ENCODE results near the gene GNRH2.
"Not testable (repeated sequence)": the region's sequence is repeated elsewhere in the genome, so short reads cannot be mapped to it uniquely, and the experiment has no call there.

The GNRH2 gene, protein sequence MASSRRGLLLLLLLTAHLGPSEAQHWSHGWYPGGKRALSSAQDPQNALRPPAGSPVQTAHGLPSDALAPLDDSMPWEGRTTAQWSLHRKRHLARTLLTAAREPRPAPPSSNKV

DNA sequence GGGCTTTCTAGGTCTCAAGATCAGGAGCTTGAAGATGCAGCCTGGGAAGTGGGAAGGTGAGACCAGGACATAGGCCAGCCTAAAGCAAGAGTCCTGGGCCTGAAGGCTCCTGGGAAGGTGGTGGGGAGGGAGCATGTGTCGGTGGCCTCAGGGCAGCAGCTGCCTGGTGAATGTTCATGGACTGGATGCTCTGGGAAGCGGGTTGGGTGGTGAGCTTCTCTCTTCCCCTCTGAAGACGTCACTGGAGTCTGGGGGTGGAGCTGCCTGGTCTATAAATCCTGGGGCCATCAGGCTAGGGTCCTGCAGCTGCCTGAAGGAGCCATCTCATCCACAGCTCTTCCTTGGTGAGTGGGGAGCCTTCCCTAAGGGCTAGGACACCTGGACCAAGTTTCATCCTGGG is at the start of gene GNRH2:
GNRH2 (plus strand) TSS at position 301 of the 400 bp plus-strand sequence. CDS start 793 bp downstream, outside the sequence.
- no peak for DNase-seq (ENCODE audit: low spot score)

DNA sequence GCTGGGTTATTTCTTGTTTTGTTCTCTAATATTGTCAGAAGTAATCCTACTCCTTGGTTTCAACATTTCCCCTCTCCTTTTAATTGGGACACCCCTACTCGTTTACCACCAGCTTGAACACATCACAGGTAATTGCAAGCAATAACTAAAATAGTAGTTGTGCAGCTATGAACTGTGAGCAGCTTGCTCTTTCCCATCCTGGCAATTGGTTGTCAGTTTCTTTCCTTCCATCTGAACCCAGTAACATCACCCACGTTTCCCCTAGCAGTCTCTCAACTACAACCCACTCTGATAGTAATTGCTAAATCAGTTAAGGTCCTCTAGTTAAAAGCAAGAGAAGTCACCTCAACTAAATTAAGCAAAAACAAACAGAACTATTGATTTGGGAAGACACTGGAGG is 47.6 kb upstream of the GNRH2 start:
- no peak for DNase-seq (ENCODE audit: low spot score)

DNA sequence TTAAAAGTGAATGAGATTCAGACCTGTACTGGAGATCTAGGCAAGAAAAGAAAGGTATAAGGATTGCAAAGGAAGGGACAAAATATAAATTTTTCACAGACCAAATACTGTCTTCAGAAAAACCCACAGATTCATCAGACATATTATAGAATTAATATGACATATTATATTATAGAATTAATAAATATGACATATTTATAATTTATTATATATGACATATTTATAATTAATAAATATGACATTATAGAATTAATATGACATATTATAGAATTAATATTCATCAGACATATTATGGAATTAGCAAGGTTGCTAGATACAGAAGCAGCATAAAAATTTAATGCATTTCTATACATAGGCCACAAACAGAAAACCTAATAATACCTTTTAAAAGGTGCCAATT is 44.7 kb upstream of the GNRH2 start:
- no peak for DNase-seq (ENCODE audit: low spot score)

DNA sequence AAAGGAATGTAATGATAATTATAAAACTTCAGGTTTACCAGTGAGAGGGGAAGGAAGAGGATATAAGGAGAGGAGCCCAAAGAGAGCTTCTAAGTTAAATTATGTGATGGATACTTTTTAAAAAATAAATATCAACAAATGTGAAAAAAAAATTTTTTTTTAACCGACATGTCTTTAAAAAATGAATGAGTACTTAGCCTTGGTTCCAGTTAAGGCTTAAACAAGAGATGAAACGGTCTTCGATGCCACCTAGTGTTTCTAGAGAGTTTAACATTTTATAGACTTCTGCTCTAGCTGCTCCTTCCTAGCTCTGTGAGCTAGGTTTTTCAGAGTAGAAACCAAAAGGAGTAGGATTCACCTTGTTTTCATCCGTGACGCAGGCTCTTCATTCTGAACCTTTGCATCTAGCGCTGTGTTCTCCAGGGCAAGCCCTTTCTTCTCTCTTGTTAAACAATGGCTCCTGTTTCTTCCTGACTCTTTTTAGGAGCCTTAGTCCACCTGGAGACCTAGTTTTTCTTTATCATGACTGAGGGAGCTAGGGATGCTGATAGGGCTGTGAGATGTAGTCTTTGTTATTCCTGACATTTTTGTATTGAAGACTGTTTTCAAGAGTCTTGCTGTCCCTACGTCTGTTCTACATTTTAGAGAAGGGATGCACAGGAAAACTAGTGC is 42.4 kb upstream of the GNRH2 start:
- DNase-seq (ENCODE audit: low spot score) = peak; percentile 62

DNA sequence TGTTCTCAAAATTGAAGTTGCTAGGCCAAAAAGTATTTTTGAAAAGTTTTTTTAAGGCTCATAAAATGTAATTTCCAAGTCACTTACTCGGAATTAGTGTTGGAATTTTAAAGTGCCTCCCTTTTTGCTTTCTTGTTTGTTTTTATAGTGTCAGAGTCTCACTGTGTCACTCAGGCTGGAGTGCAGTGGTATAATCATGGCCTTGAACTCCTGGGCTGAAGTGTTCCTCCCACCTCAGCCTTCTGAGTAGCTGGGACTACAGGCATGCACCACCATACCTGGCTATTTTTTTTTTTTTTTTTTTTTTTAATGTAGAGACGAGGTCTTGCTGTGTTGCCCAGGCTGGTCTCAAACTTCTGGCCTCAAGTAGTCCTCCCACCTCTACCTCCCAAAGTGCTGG is 40.0 kb upstream of the GNRH2 start:
- no peak for DNase-seq (ENCODE audit: low spot score)

DNA sequence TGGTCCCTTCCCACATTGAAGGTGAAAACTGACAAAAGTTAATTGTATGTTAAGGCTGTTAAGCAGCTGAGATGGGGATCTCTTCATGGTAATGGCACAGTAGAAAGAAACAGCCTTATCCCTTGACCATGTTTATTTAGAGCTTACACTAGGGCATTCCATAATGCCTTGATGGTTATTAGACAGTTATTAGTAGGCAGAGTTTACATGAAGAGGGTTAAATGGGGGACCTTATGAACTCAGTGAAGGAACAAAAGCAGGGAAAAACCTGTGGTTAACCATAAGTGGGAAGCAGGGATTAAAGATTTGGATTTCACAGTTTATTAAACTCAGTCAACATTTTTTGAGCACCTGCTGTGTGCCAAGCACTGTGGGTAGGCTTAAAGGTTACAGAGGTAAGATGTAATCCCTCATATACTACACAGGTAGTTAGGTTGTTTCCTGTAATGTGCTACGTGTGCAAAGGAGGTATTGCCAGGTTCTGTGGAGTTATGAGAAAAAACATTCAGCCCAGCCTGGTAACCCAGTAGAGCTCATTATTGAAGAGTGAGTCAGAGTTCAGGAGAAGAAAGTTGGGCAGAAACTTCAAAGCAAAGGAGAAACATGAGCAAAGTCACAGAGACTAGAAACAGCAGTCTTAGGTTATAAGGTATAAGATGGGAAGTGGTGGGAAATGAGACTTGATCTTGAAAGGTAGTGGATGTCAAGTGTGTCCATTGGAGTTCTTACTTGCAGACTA is 32.3 kb upstream of the GNRH2 start:
- peak; percentile 85 for DNase-seq (ENCODE audit: low spot score)

DNA sequence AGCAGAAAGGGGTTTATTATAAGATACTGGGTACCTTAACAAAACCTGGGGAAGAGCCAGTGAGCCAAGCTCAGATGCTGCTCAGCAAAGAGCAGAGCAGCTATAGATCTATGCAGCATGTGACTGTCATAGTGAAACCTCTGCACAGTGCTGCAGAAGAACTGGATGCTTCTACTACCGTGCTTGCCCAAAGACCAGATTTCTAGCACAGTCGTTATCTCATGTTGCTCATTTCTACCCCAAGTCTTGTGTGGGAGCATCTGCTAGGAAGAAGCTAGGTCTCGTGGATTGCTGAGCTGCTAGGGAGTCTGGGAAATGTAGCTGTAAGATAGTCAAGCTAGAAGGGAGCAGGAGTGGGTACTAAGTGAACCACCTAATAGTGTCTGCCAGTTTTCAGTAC is 31.7 kb upstream of the GNRH2 start:
- peak; percentile 83 for DNase-seq (ENCODE audit: low spot score)

DNA sequence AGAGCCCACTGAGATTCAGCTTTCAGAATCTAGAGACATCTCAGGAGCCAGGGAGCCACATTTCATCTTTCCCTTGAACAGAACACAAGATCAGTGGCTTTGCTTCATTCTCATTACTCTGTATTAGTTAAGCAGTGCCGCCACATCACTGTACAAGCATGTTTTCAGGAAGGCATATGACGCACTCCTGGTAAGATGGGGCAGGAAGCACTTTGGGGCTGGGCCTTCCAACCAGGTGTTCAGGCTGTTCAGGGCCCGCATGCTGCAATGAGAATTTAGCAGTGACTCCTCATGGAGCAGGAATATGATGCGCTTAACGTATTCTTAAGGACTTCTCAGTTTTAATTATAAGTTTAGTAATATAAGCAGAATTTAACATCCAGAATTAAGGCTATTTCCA is 29.7 kb upstream of the GNRH2 start:
- no peak for DNase-seq (ENCODE audit: low spot score)

DNA sequence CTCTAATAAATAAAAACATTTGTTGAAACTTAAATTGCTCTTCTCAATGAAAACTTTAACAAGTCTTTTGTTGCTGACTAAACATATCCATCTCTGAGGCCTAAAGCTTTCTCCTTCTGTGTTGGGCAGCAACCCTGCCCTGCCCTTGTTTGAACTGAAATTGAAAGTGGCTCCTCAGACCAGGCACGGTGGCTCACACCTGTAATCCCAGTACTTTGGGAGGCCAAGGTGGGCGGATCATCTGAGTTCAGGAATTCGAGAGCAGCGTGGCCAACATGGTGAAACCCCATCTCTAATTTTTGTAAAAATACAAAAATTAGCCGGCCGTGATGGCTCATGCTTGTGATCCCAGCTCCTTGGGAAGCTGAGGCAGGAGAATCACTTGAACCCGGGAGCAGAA is 29.2 kb upstream of the GNRH2 start:
- peak; percentile 48 for DNase-seq (ENCODE audit: low spot score)

DNA sequence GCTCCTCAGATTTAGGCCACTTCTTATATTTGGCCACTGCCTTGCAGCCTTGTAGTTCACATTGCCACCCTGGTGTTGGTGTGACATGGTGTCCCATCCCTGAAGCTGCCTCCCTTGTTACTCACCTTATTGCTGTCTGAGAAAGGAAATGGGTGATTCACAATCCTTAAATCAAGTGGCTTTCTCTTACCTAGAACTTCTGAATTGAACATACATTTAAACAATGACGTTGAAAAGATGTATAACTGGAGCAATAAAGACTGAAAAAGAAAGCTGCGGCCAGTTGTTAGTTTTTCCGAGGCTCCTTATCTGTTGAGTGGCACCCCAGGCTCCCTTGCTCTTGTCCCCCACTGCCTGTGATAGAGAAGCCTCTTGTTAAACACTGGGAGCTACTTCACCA is 28.8 kb upstream of the GNRH2 start:
- peak; percentile 83 for DNase-seq (ENCODE audit: low spot score)

DNA sequence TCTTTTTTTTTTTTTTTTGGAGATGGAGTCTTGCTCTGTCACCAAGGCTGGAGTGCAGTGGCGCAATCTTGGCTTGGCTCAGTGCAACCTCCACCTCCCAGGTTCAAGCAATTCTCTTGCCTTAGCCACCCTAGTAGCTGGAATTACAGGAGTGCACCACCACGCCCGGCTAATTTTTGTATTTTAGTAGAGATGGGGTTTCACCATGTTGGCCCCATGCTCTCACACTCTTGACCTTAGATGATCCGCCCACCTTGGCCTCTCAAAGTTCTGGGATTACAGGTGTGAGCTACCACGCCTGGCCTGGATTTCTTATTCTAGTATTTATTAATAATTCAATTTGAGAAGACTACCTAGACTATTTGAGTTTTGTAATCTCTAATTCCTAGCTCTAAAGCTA is 28.1 kb upstream of the GNRH2 start:
- DNase-seq (ENCODE audit: low spot score) = not testable (repeated sequence)

DNA sequence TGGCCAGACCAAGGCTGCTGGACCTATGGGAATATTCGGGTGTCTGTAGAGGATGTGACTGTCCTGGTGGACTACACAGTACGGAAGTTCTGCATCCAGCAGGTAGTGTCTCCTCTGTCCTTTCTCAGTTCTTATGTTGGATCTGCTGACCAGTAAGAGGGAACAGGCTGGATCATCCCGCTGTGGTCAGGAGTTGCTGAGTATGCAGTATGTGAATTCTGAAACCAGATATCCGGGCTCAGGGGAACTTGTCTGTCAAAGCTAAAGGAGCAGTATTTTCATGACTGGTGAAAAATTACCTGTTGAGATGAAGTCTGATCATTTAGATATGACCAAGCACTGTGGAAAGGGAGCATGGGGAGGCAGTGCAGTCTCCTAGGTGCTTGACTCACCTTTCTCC is 22.1 kb upstream of the GNRH2 start:
- DNase-seq (ENCODE audit: low spot score) = no peak

DNA sequence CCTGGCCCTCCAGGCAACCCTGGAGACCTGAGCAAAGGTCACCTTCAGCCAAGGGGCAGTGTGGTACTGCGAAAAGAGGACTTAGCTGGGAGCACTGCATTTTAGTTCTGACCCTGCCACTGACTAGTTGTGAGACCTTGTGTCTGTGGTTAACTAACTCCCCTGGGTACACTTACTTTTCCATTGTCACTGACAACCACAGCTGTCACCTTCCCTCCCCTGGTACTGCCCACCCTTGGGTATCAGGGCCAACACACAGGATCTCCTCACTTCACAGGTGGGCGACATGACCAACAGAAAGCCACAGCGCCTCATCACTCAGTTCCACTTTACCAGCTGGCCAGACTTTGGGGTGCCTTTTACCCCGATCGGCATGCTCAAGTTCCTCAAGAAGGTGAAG is 21.6 kb upstream of the GNRH2 start:
- DNase-seq (ENCODE audit: low spot score) = no peak

DNA sequence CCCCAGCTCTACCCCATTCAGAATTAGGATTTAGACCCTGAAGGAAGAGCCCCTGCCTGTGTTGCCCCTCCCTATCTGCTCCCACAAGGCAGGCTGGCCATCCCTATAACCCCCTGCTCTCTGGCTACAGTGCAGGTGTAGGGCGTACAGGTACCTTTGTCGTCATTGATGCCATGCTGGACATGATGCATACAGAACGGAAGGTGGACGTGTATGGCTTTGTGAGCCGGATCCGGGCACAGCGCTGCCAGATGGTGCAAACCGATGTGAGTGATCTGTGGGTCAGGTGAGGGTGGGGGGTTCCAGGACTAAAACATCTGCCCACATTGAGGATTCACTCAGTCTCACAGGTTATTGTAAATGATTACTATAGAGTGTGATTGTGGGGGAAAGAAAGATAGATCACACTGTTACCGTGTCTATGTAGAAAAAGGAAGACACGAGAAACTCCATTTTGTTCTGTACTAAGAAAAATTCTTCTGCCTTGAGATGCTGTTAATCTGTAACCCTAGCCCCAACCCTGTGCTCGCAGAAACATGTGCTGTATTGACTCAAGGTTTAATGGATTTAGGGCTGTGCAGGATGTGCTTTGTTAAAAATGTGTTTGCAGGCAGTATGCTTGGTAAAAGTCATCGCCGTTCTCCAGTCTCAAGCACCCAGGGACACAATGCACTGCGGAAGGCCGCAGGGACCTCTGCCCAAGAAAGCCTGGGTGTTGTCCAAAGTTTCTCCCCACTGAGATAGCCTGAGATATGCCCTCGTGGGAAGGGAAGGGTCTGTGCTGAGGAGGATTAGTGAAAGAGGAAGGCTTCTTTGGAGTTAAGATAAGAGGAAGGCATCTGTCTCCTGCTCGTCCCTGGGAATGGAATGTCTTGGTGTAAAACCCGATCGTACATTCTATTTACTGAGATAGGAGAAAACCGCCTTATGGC is 20.6 kb upstream of the GNRH2 start:
- DNase-seq (ENCODE audit: low spot score) = not testable (repeated sequence)

DNA sequence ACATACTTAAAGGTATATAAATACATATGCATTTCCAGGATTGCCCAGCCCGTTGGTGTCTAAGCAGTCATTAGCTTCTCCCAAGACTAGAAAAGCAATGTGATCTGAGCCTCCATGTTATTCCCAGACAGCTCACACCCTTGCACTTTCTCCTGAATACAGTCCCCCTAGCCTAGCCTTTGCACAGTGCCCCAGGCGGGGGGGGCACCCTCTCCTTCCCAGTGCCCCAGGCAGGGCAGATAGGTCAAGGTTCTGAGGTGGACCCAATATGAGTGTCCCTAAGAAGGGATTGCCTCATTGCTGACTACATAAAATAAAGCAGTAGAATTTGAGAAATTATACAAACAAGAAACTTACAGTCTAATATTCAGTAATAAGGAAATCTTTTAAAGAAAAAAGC is 15.4 kb upstream of the GNRH2 start:
- DNase-seq (ENCODE audit: low spot score) = no peak

DNA sequence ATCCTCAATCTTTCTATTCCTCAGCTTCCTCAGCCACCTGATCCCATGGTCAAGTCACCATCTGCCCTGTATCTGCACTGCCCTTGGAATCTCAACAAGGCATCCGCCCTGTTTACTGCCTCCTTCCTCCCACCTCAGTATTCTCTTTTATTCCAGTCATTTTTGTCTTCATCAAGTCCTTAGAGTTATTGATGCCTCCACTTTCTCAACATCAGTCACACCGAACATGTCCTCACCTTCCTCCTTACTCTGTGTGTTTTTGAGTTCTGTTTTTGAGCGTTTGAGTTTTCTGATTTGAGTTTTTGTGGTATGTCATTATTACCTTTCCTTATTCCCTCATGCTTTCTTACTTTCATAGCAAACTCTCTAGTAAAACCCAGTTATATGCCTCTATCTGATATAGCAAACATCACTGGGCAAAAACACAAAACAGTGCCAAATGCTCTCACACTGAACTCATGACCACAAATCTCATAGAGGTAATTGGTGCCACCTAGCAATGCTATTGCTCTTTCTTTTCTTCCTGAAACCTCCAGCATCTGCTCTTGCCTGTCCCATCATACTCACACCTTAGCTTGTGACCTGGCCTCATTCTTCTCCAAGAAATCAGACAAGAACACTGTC is 11.8 kb upstream of the GNRH2 start:
- DNase-seq (ENCODE audit: low spot score) = peak; percentile 24

DNA sequence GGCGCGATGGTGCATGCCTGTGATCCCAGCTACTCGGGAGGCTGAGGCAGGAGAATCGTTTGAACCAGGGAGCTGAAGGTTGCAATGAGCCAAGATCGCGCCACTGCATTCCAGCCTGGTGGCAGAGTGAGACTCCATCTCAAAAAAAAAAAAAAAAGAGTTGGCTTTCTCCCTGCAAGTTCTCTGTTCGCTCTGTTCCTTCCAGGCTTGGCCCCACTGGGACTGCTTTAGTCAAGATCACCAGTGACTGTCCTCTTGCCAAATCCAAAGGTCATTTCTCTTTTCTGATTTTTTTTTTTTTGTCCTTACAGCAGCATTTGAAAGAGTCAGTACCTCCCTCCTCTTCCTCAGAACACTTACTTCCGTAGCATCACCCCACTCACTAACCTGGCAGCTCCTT is 10.8 kb upstream of the GNRH2 start:
- no peak for DNase-seq (ENCODE audit: low spot score)

DNA sequence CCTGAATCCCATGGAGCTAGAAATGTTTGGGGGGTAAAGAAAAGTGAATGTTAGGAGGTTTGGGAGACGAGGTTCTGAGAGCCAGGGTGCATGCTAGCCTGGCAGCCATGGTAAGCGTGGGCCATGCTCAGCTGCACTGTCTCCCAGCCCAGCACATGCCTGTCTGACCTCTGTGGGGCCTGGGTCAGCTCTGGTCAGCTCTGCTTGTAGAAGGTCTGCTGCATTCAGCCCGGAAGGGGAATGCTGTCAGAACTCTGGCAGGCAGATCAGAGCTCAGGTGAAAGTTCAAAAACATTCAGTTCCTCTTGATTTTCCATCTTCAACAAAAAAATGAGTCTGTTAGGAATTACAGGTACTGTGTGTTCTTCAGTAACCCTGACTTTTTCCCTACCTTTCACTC is 5.8 kb upstream of the GNRH2 start:
- DNase-seq (ENCODE audit: low spot score) = no peak

DNA sequence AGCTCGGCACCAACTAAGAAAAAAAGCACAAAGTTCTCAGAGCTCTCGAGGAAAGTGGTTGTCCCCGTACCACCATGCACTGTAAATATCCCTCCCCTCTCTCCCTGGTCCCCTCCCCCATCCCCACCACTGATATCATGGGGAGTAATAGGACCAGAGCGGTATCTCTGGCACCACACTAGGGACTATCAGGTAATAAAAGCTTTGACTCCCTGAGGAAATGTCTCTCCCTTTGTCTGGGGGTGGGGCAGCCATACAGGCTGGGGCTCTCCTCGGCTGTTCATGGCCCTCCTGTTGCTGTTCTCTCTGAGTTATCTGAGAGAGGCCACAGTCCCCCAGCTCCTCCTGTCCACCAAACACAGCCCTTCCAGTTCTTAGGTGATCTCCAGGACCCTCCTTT is 5.0 kb upstream of the GNRH2 start:
- DNase-seq (ENCODE audit: low spot score) = no peak

DNA sequence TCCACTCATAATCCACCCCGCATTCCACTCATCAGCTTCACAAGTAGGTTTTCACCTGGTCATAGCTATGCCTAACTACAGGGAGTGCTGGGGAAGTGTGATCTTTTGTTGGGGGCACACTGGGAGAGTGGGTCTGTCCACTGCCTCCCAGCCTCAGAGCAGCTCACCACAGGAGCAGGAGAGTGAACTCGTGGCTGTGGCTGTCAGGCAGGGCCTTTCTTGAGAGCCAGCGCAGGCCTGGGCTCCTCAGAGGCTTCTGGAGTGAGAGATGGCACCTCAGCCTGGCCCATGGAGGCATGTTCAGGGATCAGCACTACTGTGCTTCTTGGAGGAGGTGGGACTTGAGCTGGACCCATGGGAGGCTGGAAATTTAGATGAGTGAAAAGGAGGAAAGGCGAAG is 4.0 kb upstream of the GNRH2 start:
- no peak for DNase-seq (ENCODE audit: low spot score)

DNA sequence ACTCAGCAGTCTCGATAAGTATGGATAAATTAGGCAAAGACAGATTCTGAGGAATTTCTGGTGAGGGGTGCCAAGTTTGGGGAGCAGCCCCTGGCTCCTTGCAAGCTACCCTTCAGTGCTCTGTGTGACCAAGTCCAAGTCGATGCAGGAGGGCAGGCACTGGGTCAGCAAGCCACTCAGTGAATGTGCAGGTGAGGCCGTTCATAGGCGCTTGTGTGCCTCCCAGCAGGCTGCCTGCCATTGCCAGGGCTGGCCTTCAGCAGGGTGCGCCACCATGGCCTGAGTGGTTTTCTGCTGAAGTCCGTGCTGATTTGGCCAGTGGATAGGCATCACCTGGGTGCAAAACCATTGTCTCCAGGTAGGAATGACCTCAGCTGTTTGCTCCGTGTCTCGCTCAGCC is 3.3 kb upstream of the GNRH2 start:
- no peak for DNase-seq (ENCODE audit: low spot score)

DNA sequence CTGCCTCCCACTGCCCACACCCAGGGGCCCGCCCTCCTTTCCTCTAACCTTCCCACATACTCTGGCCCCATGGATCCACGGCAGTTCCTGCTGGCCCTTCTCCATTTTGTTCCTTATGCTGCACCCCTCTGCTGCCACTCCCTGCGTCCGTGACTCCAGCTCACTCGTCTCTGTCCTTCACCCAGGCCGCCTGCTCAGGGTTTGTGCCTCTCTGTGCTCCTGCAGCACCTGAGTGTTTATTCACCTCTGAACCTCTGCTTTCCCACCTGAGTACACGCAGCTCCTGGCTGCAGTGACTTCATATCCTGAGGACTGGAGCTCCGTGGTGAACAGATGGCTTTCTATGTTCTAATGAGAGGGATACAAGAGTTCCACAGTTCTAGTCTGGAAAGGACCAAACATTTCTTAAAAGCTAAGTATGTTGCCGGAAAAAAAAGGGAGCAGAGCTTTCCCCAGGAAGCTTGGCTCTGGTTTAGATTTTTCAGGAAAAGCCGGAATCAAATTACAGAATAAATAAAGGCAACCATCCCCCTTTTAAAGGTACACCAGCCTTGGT is 1.5 kb upstream of the GNRH2 start:
- DNase-seq (ENCODE audit: low spot score) = no peak

Measured in activated CD4-positive, alpha-beta T cell treated with anti-CD3 and anti-CD28 coated beads, Interleukin-2, Interleukin-4, amounts not matched to agents 100 ng/mL and 50 ng/mL, durations not matched to agents 16 hours and 8 hours (primary cell).